GM12872 (cell line): ENCODE results near the gene NCAPD3.

ENCODE experiments used
- CTCF ChIP-seq: IDR thresholded peaks from 3 replicates; pipeline ENCODE4 v1.5.1; 2011; ENCODE audit warnings: low read depth, mild to moderate bottlenecking, low read length, moderate library complexity; ENCODE audit not compliant: insufficient read depth

Gene NCAPD3

DNA sequence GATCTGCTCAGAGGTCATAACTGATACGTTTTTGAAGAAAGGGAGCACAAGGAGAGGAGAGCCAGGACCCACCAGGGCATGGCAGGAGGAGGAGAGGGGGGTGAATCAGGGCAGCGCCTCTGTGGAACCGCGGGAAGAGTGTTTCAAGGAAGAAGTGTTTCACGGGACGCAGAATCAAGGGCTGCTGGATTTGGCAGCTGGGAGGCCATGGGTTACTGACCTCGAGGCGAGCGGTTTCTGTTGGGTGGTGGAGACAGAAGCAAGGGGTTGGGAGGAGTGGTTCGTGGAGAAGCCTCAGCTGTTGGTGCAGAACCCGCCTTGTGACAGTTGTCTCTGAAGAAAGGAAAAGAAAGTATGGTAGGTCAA lies 13.8 kb upstream of the NCAPD3 start:
- no peak for TF ChIP-seq CTCF

DNA sequence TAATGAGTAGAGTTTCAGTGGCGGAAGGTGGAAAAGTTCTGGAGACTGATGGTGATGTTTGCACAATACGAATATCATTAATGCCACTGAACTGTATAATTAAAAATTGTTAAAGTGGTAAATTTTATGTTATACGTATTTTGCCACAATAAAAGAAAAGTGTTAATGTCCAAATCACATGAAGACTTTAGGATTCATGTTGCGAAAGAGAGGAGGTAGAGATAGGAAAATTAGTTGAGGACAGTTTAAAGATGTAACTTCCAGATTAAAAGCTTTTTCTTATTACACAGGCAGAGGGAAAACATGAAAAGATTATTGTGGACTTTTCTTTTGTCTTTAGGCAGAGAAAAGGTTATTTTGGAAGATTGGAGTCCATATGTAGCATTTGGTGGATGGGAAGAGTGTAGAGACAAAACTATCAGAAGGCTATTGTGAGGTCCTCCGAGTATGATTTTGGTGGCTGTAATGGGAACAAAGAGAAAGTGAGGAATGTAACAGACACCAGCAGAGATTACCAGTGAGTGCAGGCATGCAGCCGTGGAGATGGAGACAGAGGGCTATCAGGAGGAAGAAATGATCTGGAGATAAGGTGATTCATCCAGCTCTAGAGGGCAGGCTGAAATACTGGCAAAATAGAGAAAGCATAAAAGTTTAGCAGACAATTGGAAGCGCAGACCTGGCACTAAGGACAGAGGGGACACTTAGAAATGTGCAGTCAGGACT lies 13.2 kb upstream of the NCAPD3 start:
- no peak for TF ChIP-seq CTCF

GRCh38 chr11:134235399-134235798 lies 11.6 kb upstream of the NCAPD3 start:
- TF ChIP-seq CTCF = no peak

DNA sequence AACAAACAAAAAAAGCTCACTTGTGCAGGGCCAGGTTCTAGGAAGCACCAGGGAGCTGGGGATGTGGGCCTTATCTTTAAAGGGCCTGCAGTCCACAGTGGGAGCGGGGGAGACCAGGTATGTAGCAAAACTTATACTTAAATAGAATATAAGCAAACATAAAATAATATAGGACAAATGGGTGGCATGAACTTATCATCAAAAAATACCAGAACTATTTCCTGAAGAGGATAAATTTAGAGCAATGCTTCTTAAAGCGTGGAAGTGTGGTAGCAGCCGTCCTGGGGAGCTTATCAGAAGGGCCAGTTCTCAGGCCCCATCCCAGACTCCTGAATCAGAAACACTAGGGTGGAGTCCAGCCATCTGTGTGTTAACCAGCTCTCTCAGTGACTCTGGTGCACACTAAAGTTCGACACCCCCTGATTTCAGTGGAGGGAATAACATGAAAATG lies 10.0 kb upstream of the NCAPD3 start:
- TF ChIP-seq CTCF = no peak

DNA sequence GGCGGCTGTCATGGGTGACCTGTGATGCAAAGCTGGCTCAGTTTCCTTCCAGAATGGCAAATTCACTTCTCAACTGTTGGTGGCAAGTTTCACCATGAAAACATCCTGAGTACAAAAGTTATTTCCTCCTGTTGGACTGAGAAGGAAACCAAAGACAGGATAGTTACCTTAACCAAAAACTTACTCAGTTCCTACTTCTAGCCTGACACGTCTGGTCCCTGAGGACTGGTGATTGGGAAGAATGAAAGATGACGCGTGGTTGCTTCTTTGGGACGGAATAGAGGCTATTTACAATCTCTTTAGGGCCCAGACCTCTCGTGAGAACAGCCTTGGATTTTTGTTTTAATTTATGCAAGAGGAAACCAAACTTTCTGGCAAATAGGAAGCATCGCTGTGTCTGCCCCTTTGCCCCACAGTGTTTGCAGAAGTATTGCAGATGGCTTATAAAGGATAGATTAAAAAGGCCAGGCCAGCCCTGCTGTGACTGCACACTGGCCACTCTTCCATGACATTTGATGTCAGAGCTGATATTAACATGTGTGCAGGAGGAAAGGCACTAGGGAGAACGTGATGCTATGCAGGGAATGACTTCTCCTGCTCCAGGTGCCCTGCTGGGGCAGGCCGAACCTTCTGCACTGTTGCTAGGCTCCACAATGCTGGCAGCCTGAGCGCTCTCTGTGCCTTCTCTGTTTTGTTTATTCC lies 8.3 kb upstream of the NCAPD3 start:
- TF ChIP-seq CTCF = no peak

DNA sequence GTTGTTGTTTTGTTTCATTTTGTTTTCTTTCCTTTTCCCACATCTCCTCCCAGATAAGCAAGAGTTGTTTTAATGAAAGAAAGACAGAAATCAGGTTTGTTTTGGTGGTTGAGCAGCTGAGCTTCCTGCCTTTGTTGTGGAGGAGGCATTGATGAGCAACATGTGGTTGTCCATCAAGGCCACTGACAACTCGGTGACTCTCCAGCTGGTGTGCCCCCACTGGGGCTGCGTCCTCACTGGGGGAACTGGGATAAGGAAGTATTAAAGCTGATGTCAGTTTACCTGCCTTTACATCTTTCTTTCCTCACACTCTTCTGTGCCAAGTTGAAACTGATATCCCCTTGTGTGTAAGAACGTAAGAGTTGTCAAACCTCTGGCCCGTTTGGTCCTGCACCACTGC lies 6.6 kb upstream of the NCAPD3 start:
- no peak for TF ChIP-seq CTCF

GRCh38 chr11:134229126-134229790 lies 5.5 kb upstream of the NCAPD3 start:
- no peak for TF ChIP-seq CTCF
